HG03354 (cell line): Measurements from ENCODE around the gene DPYSL3.
A peak's percentile ranks its signal among the peaks of the same experiment; 100 is the strongest.
"Not testable (repeated sequence)": the region's sequence is repeated elsewhere in the genome, so short reads cannot be mapped to it uniquely, and the experiment has no call there.

Experiments
- ATAC-seq: cut with Tn5 transposase; IDR thresholded peaks from one replicate; pipeline ENCODE4 v1.9.1; 2021; ENCODE audit warnings: mild to moderate bottlenecking; ENCODE audit not compliant: unreplicated experiment, poor library complexity, severe bottlenecking

DPYSL3 gene

DNA sequence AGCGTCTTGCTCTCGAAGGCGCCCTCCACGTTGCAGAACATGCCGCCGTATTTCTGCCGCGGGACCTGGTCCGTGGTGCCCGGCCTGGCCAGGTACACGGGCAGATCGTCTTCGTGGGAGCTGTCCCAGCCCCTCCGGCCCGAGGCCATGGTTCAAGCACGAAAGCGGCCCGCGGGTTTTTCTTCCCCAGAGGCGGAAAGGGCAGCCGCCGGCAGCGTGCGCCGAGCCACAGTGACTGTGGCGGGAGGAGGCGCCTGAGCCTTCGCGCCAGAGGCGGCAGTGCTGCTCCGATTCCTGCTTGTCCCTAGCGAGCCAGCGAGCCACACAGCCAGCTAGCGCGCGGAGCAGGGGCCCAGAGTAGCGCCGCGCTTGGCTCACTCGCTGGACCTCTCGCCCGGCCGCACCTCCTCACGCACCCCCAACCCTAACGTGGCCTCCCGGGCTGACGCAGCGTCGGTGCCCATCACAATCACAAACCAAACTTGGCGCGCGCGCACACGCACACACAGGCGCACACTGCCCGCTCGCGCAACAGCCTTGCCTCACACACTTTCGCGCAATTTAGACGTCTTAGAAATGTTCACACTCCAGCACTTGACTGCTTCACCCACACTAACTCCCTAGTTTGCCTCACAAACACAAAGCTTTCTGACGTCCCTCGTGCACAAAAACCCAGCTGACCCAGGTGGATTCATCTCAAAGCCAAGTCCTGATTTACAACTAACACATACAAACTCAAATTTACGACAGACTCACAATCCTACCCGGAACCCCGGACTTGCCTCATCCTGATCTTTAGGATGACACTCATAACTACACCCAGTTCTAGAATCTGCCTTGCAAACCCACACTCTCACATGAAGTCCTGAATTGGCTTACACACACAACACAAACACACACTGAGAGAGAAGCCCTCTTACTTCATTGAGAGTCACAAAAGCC lies at the start of gene DPYSL3:
Gene DPYSL3, minus strand, starts transcription at position 359 of the 942 bp plus-strand sequence. Its CDS starts 210 bp downstream, at position 149.
- peak; percentile 58 for ATAC-seq

DNA sequence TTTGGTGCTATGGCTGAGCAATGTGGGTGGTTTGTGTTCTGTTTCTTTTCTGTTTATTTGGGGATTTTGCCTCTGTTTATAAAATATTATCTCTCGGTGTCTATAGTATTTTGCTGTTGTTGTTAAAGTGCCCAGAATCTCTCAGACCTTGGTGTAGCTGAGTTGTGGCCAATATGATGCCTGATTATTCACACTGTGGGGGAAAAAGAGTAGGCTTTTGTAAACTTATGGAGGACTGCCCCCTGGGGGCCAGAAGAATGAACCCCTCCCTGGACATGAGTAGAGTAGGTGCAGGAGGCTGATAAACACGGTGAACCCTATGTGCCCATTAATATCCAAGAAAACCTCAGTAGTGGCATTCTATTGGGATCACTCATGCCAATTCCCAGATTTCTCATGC lies 49.0 kb upstream of the DPYSL3 start:
- ATAC-seq: peak; percentile 71

- no peak for ATAC-seq
These were observed 48.2 kb upstream of the DPYSL3 start for GRCh38 chr5:147557876-147558745.

- ATAC-seq: no peak
These were observed 45.3 kb upstream of the DPYSL3 start for GRCh38 chr5:147555176-147555575.

DNA sequence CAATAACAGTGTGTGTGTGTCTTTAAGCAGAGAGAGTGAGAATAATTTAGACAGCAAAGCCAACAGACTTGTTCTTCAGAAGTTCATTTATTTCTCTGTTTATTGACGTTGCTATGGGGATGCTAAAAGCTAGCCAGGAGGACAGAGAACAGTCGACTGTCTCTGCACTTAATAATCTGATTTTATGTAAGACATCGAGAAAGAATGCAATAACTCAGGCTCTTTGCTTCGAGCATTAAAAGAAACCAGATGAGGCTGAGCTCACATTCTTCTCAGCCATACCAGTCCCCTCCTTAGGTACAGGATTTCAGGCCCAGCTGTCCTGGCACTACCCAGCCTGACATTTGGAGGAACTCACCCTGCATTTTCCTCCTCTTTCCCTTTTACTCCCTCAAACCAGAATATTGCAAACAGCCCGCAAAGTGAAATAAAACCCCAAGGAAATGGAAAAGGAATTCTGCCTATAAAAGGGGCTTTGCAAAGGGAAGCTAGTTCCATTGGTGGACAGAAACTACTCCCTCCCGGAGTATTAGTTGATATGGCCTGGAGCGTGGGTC lies 44.5 kb upstream of the DPYSL3 start:
- no peak for ATAC-seq

GRCh38 chr5:147553817-147554216 lies 43.9 kb upstream of the DPYSL3 start:
- not testable (repeated sequence) for ATAC-seq

DNA sequence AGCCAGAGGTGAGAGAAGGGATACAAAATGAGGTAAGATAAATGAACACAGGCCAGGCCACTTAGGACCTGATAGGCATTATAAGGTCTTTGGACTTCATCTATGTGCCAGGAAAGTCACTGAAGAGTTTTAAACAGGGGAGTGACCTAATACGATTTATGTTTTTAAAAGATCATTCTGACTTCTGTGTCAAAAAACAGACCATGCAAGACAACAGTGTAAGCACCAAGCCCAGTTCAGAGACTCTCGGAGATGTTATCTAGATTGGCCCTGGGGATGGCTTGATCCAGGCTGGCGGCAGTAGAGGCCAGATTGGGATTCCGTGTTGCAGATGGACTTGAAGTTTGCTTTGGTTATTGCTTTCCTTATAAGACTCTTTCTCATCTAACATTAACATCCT lies 43.0 kb upstream of the DPYSL3 start:
- no peak for ATAC-seq

DNA sequence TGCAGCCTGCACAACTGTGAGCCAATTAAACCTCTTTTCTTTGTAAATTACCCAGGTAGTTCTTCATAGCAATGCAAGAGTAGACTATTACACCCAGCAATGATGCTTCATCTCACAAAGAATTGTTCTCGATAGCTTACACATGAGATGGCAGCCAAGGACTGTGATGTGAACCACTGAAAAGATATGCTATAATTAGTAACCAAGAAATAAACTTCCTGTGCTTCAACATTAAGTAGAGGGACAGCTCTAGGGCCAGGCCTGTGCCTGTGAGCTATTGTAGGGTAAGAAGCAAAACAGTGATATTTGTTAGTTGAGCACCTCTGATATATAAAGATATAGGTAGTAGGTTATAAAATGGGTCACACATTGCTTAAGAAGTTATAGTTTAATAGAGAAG lies 41.8 kb upstream of the DPYSL3 start:
- no peak for ATAC-seq

DNA sequence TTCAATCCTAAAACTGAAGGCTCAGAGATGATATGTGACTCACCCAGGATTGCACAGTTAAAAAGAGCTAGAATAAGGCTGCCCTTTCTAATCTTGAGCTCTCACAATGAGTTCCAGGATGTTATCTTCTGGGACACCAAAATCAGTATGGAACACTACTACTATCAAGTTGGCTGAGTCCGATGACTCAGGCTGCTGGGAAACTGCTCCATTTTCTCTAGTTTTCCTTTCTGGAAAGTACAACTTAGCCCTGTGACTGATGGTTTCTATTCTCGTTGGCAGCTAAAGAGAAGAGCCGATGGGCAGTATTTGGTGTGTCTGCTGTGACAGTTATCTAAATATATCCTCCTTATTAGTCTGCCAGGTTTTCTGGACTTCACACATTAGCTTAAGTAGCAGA lies 37.9 kb upstream of the DPYSL3 start:
- no peak for ATAC-seq

DNA sequence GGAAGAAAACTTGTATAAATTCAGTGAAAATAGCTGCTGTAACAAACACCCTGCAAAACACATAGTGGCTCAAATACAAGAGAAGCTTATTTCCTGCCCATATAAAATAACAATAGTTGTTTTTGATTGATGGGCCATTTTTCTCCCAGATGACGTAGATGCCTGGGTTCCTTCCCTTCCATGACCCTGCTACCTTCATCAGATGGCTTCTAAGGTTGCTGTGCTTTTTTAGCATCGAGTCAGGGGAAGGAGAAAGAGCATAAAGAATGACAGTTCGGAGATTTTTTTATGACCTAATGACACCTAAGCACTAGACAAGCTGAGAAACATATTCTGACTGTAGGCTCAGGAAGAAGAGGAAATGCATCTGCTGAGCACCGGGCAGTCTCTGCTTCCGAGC lies 34.7 kb upstream of the DPYSL3 start:
- ATAC-seq: no peak

GRCh38 chr5:147539053-147539452 lies 29.2 kb upstream of the DPYSL3 start:
- no peak for ATAC-seq

DNA sequence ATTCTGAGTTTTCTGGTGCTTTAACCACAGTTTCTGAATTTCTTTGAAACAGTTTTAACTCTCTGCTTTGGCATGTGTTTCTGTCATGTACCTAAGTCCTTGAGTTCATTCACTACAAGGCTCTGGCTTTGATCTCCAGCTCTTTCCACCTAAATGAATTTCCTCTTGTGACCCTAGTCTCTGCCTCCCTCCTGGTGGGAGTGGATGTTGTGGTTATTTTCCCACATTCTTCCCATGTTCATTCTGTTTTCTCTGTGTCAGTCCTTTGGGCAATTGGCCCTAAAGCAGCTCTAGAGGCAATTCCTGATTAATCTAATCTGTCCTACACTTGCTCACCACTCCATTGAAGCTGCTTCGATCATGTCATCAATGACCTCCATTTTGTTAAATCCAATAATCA lies 28.4 kb upstream of the DPYSL3 start:
- ATAC-seq: no peak

- ATAC-seq: no peak
These were observed 24.5 kb upstream of the DPYSL3 start for GRCh38 chr5:147534172-147534951.

GRCh38 chr5:147532156-147532555 lies 22.3 kb upstream of the DPYSL3 start:
- no peak for ATAC-seq

DNA sequence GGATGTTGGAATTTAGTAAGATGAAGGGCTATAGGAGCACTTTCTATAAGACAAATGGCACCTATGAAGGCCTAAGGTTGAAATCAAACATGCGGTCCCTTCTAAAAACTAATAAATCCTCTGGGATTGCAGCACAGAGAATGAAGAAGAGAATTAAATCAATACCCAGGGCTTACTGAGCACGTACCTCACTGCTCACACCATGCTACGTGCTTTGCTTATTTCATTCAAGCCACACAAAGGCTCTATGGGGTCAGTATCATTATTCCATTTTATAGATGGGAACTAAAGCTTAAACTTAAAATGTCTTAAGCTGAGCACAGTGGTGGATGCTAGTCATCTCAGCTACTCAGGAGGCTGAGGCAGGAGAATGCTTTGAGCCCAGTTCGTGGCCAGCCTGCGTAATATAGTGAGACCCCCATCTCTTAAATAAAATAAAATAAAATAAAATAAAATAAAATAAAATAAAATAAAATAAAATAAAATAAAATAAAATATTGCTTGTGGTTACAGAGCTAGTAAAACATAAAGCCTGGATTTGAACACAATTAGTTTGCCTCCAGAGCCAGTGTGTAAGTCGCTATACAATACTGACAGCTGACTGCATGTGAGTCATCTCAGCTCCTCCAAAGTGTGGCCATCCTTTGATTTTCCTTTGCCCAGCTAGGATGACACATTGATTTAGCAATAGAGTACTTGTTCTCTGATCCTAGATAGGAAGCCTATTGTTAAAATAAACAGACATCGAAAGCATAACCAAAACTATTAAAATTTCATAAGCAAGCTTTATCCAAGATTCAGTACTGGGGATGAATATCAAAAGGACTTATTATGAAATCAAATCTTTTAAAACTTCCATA lies 20.9 kb upstream of the DPYSL3 start:
- no peak for ATAC-seq

DNA sequence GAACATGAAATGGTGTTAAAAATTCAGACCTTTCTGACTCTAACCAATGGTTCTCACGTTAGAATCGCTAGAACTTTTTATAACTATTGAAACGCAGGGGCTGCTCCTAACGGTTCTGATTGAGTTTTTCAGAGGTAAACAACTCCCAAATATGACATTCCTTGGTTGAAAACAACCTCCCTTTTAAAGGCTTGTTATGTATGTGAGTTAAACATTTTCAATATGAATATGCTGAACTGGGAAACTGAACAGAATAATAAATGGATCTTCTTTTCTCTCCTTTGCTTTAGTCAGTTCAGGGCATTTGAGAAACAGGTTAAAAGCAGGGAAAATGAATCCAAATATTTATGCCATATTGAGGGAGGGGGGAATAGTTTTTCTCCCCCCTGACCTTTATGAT lies 13.2 kb upstream of the DPYSL3 start:
- no peak for ATAC-seq

GRCh38 chr5:147522435-147522834 lies 12.6 kb upstream of the DPYSL3 start:
- no peak for ATAC-seq

GRCh38 chr5:147520450-147520849 lies 10.6 kb upstream of the DPYSL3 start:
- no peak for ATAC-seq

DNA sequence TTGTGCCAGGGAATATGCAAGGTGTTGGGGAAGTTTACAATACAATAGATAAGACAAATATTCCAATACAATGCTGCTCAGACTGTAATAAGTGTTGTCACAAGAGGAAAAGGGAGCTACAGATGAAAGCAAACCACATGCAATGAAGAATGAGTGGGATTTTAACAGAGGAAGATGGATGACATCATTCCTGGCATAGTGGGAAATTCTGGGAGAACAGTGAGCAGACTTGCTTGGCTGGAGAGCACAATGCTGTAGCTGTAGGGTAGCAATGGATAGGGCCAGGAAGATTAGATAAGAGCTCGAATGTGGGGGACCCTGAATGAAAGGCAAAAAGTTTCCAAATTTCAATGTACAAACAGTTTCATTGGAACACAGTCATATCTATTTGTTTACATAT lies 9.5 kb upstream of the DPYSL3 start:
- no peak for ATAC-seq
